NB4 (cell line): ENCODE data around the gene TMEM253.

Source experiments
- DNase-seq: peaks from one replicate; pipeline ENCODE4 v3.0.0; 2010; ENCODE audit warnings: low read depth
- H3K4me3 ChIP-seq: one replicate; pipeline ENCODE4 v1.5.1; 2011; ENCODE audit warnings: mild to moderate bottlenecking, low read depth, low read length, moderate library complexity
- MYC ChIP-seq: IDR thresholded peaks from 2 replicates; pipeline ENCODE4 v1.6.1; 2011; ENCODE audit warnings: low read depth, low read length
- POLR2A ChIP-seq: IDR thresholded peaks from 2 replicates; pipeline ENCODE4 v1.6.1; 2011; ENCODE audit warnings: mild to moderate bottlenecking; ENCODE audit not compliant: insufficient read length; ENCODE audit errors: extremely low read depth
- TF ChIP-seq, protein P1 (sequence below): IDR thresholded peaks from one replicate; pipeline ENCODE4 v1.5.1; 2012; ENCODE audit warnings: low read depth, low read length
- TF ChIP-seq, protein P2 (sequence below): IDR thresholded peaks from 2 replicates; pipeline ENCODE4 v1.6.1; 2011; ENCODE audit warnings: low read depth, low read length

TMEM253 gene

DNA sequence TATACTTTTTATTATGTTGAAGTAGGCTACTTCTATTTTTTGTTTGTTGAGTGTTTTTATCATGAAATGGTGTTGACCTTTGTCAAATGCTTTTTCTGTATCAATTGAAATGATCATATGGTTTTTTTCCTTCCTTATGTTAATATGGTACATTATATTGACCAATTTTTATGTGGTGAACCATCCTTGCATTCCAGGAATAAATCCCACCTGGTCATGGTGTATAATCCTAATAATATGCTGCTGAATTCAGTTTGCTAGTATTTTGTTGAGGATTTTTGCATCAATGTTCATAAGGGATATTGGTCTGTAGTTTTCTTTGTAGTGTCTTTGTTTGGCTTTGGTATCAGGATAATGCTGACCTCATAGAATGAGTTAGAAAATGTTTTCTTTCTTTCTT lies 44.6 kb downstream of the TMEM253 start:
- DNase-seq: no peak
- TF ChIP-seq MYC: no peak
- TF ChIP-seq, protein P1, sequence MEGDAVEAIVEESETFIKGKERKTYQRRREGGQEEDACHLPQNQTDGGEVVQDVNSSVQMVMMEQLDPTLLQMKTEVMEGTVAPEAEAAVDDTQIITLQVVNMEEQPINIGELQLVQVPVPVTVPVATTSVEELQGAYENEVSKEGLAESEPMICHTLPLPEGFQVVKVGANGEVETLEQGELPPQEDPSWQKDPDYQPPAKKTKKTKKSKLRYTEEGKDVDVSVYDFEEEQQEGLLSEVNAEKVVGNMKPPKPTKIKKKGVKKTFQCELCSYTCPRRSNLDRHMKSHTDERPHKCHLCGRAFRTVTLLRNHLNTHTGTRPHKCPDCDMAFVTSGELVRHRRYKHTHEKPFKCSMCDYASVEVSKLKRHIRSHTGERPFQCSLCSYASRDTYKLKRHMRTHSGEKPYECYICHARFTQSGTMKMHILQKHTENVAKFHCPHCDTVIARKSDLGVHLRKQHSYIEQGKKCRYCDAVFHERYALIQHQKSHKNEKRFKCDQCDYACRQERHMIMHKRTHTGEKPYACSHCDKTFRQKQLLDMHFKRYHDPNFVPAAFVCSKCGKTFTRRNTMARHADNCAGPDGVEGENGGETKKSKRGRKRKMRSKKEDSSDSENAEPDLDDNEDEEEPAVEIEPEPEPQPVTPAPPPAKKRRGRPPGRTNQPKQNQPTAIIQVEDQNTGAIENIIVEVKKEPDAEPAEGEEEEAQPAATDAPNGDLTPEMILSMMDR: no peak
- TF ChIP-seq POLR2A: no peak
- TF ChIP-seq, protein P2, sequence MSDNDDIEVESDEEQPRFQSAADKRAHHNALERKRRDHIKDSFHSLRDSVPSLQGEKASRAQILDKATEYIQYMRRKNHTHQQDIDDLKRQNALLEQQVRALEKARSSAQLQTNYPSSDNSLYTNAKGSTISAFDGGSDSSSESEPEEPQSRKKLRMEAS: no peak
- no peak overlapping the region for H3K4me3 ChIP-seq

DNA sequence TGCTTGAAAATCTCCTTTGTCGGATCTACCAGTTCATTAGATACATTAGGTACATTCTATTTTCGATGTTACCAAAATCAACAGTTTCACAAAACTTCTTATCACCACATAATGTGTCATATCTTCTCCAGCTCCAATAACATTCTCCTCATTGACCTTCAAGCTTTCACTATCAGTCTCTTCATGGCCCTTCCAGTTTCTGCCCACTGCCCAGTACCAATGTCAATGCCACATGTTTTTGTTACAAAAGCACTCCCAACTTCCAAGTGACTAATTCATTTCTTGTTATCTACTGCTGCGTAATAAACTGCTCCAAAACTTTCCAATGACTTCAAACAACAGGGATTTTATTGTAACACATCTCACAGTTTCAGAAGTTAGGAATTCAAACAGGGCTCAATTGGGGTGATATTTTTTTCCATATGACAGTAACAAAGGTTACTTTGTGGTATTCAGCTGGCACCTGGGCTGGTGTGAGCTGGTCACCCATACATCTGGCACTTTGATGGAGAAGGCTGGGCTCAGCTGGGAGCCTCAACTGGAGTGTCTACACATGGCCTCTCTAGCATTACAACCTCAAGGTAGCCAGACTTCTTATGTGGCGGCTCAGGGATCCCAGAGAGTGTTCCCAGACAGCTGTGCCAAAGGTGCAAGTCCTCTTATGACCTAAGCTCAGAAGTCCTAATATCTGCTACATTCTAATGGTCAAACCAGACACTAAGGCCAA lies 48.9 kb downstream of the TMEM253 start:
- H3K4me3 ChIP-seq: no peak overlapping the region
- no peak for DNase-seq
- TF ChIP-seq, protein P1: no peak
- TF ChIP-seq POLR2A: no peak
- TF ChIP-seq, protein P2: no peak
- no peak for TF ChIP-seq MYC
